Activated B cell treated with CpG ODN at 0.5 μM for 24 hours (primary cell): ENCODE results near the gene SPRED2. TPM values are rescaled to one million over a fixed set of nuclear protein-coding genes. Genes with fewer than 3 reads are reported as not detected.

ENCODE experiments used
- ATAC-seq: fragments of 200-7000 bp; cut with Tn5 transposase; one replicate; pipeline ENCODE4 v1.10.0; 2021; ENCODE audit warnings: low read depth, mild to moderate bottlenecking, moderate library complexity
- CTCF ChIA-PET: fragments of 350-600 bp; sonication (Branson Sonifier 250); formaldehyde crosslinking; loops from one replicate; lab custom pipeline; 2021; ENCODE audit warnings: antibody characterized with exemption; lab: Charles Lee
- POLR2A ChIA-PET: fragments of 350-600 bp; sonication (Branson Sonifier 250); formaldehyde crosslinking; loops from one replicate; lab custom pipeline; 2021; ENCODE audit warnings: antibody characterized with exemption; lab: Charles Lee
- DNase-seq: peaks from one replicate; pipeline ENCODE4 v3.0.0; 2022
- H3K27ac Mint-ChIP-seq: one replicate; pipeline ENCODE4 v1.8.0; 2020; ENCODE audit warnings: mixed read lengths
- H3K27me3 Mint-ChIP-seq: one replicate; pipeline ENCODE4 v1.8.0; 2021; ENCODE audit warnings: mixed read lengths
- H3K36me3 Mint-ChIP-seq: one replicate; pipeline ENCODE4 v1.8.0; 2021; ENCODE audit warnings: low read depth, mixed read lengths
- H3K4me1 Mint-ChIP-seq: one replicate; pipeline ENCODE4 v1.8.0; 2021; ENCODE audit warnings: mixed read lengths
- H3K4me3 Mint-ChIP-seq: one replicate; pipeline ENCODE4 v1.8.0; 2020; ENCODE audit warnings: mild to moderate bottlenecking, mixed read lengths
- H3K9me3 Mint-ChIP-seq: one replicate; pipeline ENCODE4 v1.8.0; 2020; ENCODE audit warnings: mixed read lengths
- CTCF ChIP-seq: fragments of 200-600 bp; IDR thresholded peaks from one replicate; pipeline ENCODE4 v1.8.0; 2022; ENCODE audit warnings: antibody characterized with exemption, mild to moderate bottlenecking
- intact Hi-C: fragments of 100-400 bp; cut with micrococcal nuclease; formaldehyde crosslinking; loops from one replicate; pipeline ENCODE4 v1.15.1; 2024
- total RNA-seq: library from RNA; stranded (reverse); gene quantifications from 2 replicates; pipeline ENCODE4 v1.2.3, GENCODE V29; 2022

SPRED2 gene
- total RNA-seq, 1 donor from 2014 or later = 2.5 TPM

DNA sequence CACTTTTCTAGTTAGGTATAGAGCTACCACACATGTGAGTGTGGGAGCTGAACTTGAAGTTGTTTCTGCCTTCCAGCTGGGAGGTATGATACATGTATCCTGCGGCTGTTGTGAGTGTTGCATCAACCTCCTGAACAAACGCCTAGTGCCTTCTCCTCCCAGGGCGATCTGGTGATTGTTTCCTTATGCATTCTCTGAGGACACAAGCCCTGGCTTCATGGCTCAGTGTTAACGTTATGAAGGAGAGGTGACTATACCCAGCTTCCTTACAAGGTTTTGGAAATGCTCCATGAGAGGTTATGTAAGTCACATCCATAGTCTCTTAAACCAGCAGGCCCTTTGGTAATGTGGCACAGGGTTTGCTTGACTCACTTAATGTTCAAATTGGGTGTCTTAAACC, 64.9 kb downstream of the SPRED2 start:
- peaks cover 16% of the 10 kb centered on the region for H3K4me1 Mint-ChIP-seq
- H3K27ac Mint-ChIP-seq = no peak overlapping the region
- no peak overlapping the region for H3K4me3 Mint-ChIP-seq
- ATAC-seq (no peak), DNase-seq (no peak)
- no peaks in the 10 kb centered on the region for H3K9me3 Mint-ChIP-seq
- POLR2A ChIA-PET = no interaction called here
- peaks cover 12% of the 10 kb centered on the region for H3K27me3 Mint-ChIP-seq
- intact Hi-C loops = no loop called here
- TF ChIP-seq CTCF = no peak
- CTCF ChIA-PET = no interaction called here
- H3K36me3 Mint-ChIP-seq = no peaks in the 10 kb centered on the region

DNA sequence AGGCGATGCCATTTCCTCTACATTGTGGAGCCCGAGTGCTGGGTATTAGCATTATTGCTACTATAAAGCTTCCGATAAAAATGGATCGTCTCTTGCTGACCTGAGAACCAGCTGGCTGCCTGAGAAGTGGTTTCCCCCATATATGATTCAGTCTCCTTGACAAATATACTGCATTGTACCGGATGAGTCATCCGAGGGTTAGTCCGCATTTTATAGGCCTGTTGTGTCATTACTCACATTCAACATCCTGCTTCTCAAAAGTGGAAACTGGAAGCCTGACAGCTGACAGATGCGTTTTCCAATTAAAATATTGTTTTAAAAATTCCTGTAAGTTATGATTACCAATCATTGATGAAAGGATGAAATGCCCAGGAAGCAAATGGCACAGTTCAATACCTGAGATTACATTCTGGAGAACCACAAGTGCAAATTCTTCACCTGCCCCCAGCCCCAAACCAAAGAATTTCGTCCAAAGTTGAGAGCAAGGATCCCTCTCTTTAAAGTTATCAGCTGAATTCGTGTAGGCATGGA, 65.7 kb downstream of the SPRED2 start:
- Mint-ChIP-seq H3K27ac (no peak overlapping the region), H3K9me3 (no peaks in the 10 kb centered on the region), H3K4me1 (peaks cover 16% of the 10 kb centered on the region), H3K27me3 (peaks cover 7% of the 10 kb centered on the region), H3K36me3 (no peaks in the 10 kb centered on the region), H3K4me3 (no peak overlapping the region)
- ATAC-seq (peak; percentile 50), DNase-seq (no peak)
- POLR2A ChIA-PET = interaction anchor here (0.7 kb wide), 1 partner anchor 556 kb away, joined by 3 read pairs; no protein-coding TSS in a partner anchor
- CTCF ChIA-PET = no interaction called here
- intact Hi-C loops = no loop called here
- no peak for TF ChIP-seq CTCF

- POLR2A ChIA-PET = no interaction called here
- no peak overlapping the region for H3K4me3 Mint-ChIP-seq
- TF ChIP-seq CTCF = no peak
- no peaks in the 10 kb centered on the region for H3K9me3 Mint-ChIP-seq
- ATAC-seq = no peak
- DNase-seq = no peak
- CTCF ChIA-PET = no interaction called here
- H3K36me3 Mint-ChIP-seq = no peaks in the 10 kb centered on the region
- intact Hi-C loops = no loop called here
- H3K27me3 Mint-ChIP-seq = peaks cover 3% of the 10 kb centered on the region
- peaks cover 5% of the 10 kb centered on the region for H3K4me1 Mint-ChIP-seq
- no peak overlapping the region for H3K27ac Mint-ChIP-seq
These were observed 67.2 kb downstream of the SPRED2 start for GRCh38 chr2:65364986-65365733.

GRCh38 chr2:65363879-65364666, 68.3 kb downstream of the SPRED2 start:
- DNase-seq (no peak), ATAC-seq (no peak)
- no peak overlapping the region for H3K4me3 Mint-ChIP-seq
- POLR2A ChIA-PET = no interaction called here
- CTCF ChIA-PET = no interaction called here
- no peak for TF ChIP-seq CTCF
- intact Hi-C loops = no loop called here
- no peak overlapping the region for H3K27ac Mint-ChIP-seq
- no peaks in the 10 kb centered on the region for H3K9me3 Mint-ChIP-seq
- H3K36me3 Mint-ChIP-seq = no peaks in the 10 kb centered on the region
- H3K4me1 Mint-ChIP-seq = peaks cover 3% of the 10 kb centered on the region
- H3K27me3 Mint-ChIP-seq = peaks cover 3% of the 10 kb centered on the region

GRCh38 chr2:65361623-65362022, 70.8 kb downstream of the SPRED2 start:
- Mint-ChIP-seq H3K27me3 (peaks cover 3% of the 10 kb centered on the region), H3K4me1 (peaks cover 3% of the 10 kb centered on the region), H3K9me3 (no peaks in the 10 kb centered on the region), H3K36me3 (no peaks in the 10 kb centered on the region), H3K27ac (no peak overlapping the region), H3K4me3 (no peak overlapping the region)
- ChIA-PET CTCF (no interaction called here), POLR2A (no interaction called here)
- DNase-seq (no peak), ATAC-seq (no peak)
- TF ChIP-seq CTCF = no peak
- intact Hi-C loops = no loop called here
